GM10248 (cell line): Measurements from ENCODE around the gene WWC2.

Experiments used
- CTCF ChIA-PET: fragments of 300-600 bp; sonication (Branson Sonifier 250); formaldehyde crosslinking; extraction: SDS; loops from one replicate; lab custom pipeline; 2021; ENCODE audit warnings: antibody characterized with exemption; lab: Yijun Ruan, JAX
- POLR2A ChIA-PET: fragments of 350-650 bp; sonication (Branson Sonifier 250); formaldehyde crosslinking; extraction: SDS; loops from one replicate; lab custom pipeline; 2020; ENCODE audit warnings: antibody characterized with exemption; lab: Yijun Ruan, JAX
- DNase-seq: peaks from one replicate; pipeline ENCODE4 v3.0.0; 2012; ENCODE audit errors: extremely low spot score
- CTCF ChIP-seq: IDR thresholded peaks from 2 replicates; pipeline ENCODE4 v1.5.1; 2012; ENCODE audit warnings: mild to moderate bottlenecking, low read depth; ENCODE audit errors: extremely low read depth, missing control alignments, control extremely low read depth

The WWC2 gene

GRCh38 chr4:183349673-183350072 is 250.6 kb downstream of the WWC2 start:
- ChIA-PET POLR2A (no interaction called here), CTCF (no interaction called here)
- TF ChIP-seq CTCF = no peak
- no peak for DNase-seq

GRCh38 chr4:183350317-183351071 is 251.4 kb downstream of the WWC2 start:
- ChIA-PET POLR2A (no interaction called here), CTCF (no interaction called here)
- TF ChIP-seq CTCF = no peak
- no peak for DNase-seq

- TF ChIP-seq CTCF = no peak
- no peak for DNase-seq
- ChIA-PET POLR2A (no interaction called here), CTCF (no interaction called here)
Observed at GRCh38 chr4:183352546-183352945, 253.5 kb downstream of the WWC2 start.

- no peak for TF ChIP-seq CTCF
- DNase-seq = no peak
- ChIA-PET CTCF (no interaction called here), POLR2A (no interaction called here)
Observed at GRCh38 chr4:183353557-183353956, 254.5 kb downstream of the WWC2 start.

- CTCF ChIA-PET = no interaction called here
- TF ChIP-seq CTCF = no peak
- POLR2A ChIA-PET = no interaction called here
- no peak for DNase-seq
Observed at GRCh38 chr4:183354219-183354618, 255.2 kb downstream of the WWC2 start.

GRCh38 chr4:183355405-183355804 is 256.3 kb downstream of the WWC2 start:
- no peak for TF ChIP-seq CTCF
- POLR2A ChIA-PET = no interaction called here
- CTCF ChIA-PET = interaction anchor here (0.9 to 1.0 kb wide), 2 partner anchors 9 to 52 kb away, joined by 3 read pairs; no protein-coding TSS in a partner anchor
- no peak for DNase-seq
